GM19397 (cell line): ENCODE measurements around the gene RIPOR3.
"Not testable (repeated sequence)": the region's sequence is repeated elsewhere in the genome, so short reads cannot be mapped to it uniquely, and the experiment has no call there.

ENCODE experiments used
- ATAC-seq: cut with Tn5 transposase; IDR thresholded peaks from one replicate; pipeline ENCODE4 v1.9.1; 2021; ENCODE audit warnings: mild to moderate bottlenecking, moderate library complexity; ENCODE audit not compliant: unreplicated experiment

Gene RIPOR3

GRCh38 chr20:50663095-50663821, 28.1 kb downstream of the RIPOR3 start:
- ATAC-seq: no peak

GRCh38 chr20:50659975-50660670, 31.2 kb downstream of the RIPOR3 start:
- no peak for ATAC-seq

GRCh38 chr20:50658804-50659380, 32.5 kb downstream of the RIPOR3 start:
- ATAC-seq: no peak

- ATAC-seq: no peak
Observed at GRCh38 chr20:50655311-50655880, 35.9 kb downstream of the RIPOR3 start.

- no peak for ATAC-seq
Observed at GRCh38 chr20:50654904-50655303, 36.4 kb downstream of the RIPOR3 start.

- ATAC-seq: no peak
Observed at GRCh38 chr20:50652702-50653294, 38.5 kb downstream of the RIPOR3 start.

- ATAC-seq: no peak
Observed at GRCh38 chr20:50651676-50652075, 39.7 kb downstream of the RIPOR3 start.

- no peak for ATAC-seq
Observed at GRCh38 chr20:50649590-50649989, 41.8 kb downstream of the RIPOR3 start.

- no peak for ATAC-seq
Observed at GRCh38 chr20:50648651-50649050, 42.7 kb downstream of the RIPOR3 start.

GRCh38 chr20:50646483-50646996, 44.8 kb downstream of the RIPOR3 start:
- ATAC-seq: no peak

GRCh38 chr20:50645253-50646068, 45.9 kb downstream of the RIPOR3 start:
- no peak for ATAC-seq

- ATAC-seq: no peak
Observed at GRCh38 chr20:50642288-50642803, 49.0 kb downstream of the RIPOR3 start.

- ATAC-seq: not testable (repeated sequence)
Observed at GRCh38 chr20:50641625-50642287, 49.6 kb downstream of the RIPOR3 start.

GRCh38 chr20:50639971-50640711, 51.2 kb downstream of the RIPOR3 start:
- not testable (repeated sequence) for ATAC-seq

GRCh38 chr20:50638015-50638847, 53.1 kb downstream of the RIPOR3 start:
- not testable (repeated sequence) for ATAC-seq

GRCh38 chr20:50636601-50637540, 54.5 kb downstream of the RIPOR3 start:
- ATAC-seq: no peak
